AG20443 (cell line): Measurements from ENCODE around the gene SHISA6.
"Not testable (repeated sequence)": the region's sequence is repeated elsewhere in the genome, so short reads cannot be mapped to it uniquely, and the experiment has no call there.

Source experiments
- DNase-seq: peaks from one replicate; pipeline ENCODE4 v3.0.0; 2012; ENCODE audit warnings: low spot score, mixed read lengths

The SHISA6 gene

GRCh38 chr17:11267999-11268575 lies 27.1 kb downstream of the SHISA6 start:
- DNase-seq: no peak

DNA sequence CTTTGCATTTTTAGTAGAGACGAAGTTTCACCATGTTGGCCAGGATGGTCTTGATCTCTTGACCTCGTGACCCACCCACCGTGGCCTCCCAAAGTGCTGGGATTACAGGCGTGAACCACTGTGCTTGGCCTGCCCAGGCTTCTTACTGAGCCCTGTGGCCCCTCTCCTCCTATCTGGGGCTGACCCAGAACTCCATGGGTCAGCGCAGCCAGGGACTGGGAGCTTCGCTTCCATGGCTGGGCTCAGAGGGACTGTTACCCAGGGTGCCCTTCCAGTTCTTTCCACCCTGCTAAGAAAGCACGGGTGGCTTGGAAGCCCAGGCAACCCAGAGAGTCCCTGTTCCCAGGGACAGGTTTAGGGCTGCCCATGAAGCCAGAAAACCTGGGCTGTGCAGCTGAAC lies 28.2 kb downstream of the SHISA6 start:
- no peak for DNase-seq

GRCh38 chr17:11272191-11272590 lies 31.2 kb downstream of the SHISA6 start:
- no peak for DNase-seq

DNA sequence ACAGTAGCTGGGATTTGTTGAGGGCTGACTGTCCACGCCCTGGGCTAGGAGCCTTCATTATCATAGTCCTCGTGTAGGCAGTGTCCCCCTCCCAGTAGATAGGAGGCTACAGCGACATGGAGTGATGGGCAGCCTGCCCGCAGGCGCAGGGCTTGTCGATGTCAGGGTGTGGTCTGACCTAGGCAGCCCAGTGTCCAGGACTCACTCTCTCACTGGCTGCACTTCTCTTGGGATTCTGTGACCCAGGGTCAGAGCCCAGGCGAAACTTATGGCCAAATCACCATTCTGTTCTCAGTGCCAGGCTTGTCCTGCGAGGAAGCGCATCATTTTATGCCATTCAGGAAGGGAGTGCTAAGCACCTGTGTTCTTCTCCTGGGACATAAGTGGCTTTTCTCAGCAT lies 32.6 kb downstream of the SHISA6 start:
- DNase-seq: no peak

GRCh38 chr17:11274106-11274505 lies 33.1 kb downstream of the SHISA6 start:
- no peak for DNase-seq

GRCh38 chr17:11276486-11276885 lies 35.5 kb downstream of the SHISA6 start:
- DNase-seq: no peak

DNA sequence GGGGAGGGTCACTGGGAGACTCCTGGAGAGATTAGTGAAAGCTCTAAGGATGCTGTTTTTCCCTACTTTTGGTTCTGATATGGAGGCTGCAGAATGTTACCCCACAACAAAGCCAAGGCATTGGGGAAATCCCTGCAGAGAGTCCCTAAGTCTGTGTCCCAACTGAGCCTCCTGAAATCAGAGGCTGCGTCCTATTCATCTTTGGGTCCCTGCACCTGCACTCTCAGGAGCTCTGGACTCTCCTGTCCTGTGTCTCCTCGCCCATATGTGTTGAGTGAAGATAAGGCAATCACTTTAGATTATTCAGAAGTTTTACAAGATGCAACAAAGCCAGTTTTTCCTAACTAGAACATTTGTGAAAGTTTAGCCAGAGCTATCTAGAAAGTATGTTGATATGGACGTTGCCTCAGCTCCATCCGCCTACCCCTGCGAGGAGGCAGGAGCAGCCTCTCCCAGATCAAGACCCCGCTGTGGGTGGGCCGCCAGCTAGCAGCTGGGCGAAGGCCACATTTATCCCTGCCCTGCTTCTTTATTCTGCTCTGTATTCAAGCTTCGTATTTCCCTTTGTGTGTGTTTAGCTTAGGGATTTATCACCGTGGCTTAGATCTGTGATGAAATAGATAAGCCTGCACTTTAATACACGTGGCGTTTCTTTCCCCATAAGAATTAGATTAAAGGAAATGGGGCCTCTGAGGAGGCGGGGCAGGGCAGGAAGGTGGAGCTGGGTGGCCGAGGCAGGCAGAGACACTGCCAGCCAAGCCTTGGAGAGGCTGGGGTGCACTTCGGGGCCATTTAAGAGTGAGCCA lies 37.4 kb downstream of the SHISA6 start:
- DNase-seq: no peak

- DNase-seq: no peak
Measured at GRCh38 chr17:11278992-11279270, 37.9 kb downstream of the SHISA6 start.

GRCh38 chr17:11279776-11280344 lies 38.8 kb downstream of the SHISA6 start:
- no peak for DNase-seq

- no peak for DNase-seq
Measured at GRCh38 chr17:11282586-11282985, 41.6 kb downstream of the SHISA6 start.

DNA sequence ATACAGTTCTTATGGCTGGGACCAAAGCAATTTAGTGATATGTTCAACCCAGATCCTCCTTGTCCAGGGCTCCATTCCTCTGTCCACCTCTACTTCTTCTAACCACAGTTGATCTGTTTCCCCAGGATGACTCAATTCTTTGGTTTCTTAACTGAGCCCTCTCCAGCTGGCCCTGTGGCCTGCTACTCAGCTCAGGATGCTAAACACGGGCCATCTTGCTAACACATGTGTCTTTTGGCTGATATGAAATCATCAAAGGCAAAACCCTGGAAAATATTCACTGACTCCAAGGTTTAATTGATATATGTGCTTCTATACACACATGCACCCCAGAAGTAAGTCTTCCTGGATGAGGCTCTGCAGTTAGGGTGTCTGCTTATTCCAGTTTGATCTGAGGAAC lies 43.8 kb downstream of the SHISA6 start:
- no peak for DNase-seq

DNA sequence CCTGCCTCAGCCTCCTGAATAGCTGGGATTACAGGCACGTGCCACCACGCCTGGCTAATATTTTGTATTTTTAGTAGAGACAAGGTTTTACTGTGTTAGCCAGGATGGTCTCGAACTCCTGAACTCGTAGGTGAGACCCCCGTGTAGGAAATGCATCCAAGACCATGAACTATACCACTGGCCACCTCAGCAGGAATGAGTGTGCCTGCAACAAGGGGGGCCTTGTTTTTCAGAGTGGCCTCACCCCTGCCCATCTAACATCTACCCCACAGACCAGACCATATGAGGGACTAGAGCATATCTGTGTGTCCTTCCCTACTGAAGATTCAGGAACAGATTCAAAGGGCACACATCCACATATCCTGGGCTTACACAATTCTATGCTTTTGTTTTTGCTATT lies 44.9 kb downstream of the SHISA6 start:
- no peak for DNase-seq

GRCh38 chr17:11287791-11288190 lies 46.8 kb downstream of the SHISA6 start:
- DNase-seq: no peak

- DNase-seq: no peak
Measured at GRCh38 chr17:11290814-11291213, 49.8 kb downstream of the SHISA6 start.

DNA sequence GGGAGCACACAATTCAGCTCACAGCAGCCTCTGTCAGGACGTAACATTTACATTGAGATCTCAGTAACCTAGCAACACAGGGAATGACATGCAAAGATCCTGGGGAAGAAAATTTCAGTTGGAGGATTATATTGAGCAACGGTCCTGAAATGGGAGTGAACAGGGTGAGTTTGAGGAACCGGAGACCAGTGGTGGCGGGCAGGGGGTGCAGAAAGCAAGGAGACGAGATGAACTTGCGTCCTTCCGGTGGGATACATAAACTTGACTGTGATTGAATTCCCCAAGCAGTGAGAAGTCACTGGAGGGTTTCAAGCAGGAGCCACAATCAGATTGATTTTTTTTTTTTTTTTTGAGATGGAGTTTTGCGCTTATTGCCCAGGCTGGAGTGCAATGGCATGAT lies 51.5 kb downstream of the SHISA6 start:
- DNase-seq: no peak

- no peak for DNase-seq
Measured at GRCh38 chr17:11293480-11293879, 52.5 kb downstream of the SHISA6 start.

DNA sequence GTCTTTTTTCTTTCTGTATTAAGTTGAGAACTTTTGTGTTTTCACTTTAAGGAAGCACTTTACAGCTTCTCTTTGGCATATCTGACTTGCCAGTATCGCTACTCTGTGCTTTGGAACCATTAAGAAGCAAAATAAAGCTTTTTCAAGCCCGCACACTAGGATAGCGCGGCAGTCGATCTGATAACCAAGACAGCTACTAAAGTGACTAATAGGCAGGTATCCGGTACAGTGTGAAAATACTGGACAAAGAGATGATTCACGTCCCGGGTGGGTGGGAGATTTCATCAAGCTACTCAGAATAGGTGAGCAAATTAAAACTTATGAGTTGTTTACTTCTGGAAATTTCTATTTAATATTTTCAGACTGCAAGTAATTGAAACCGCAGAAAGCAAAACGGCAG lies 53.8 kb downstream of the SHISA6 start:
- no peak for DNase-seq

DNA sequence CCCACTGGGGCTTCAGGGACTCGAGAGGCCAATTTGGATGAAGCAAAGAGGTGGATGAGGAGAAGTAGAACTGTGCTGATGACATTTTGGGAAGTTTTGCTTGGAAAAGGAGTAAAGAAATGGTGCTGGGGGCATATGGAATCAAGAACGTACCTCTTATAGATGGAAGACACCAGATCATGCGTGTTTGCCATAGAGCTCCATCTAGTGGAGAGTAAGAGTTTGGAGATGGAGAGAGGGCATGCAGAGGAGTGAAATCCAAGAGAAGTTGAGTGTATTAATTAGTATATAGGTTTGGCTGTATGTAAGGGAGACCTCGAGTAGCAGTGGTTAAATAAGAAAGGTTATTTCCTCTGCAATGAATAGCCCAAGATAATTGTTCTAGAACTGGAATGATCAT lies 56.0 kb downstream of the SHISA6 start:
- DNase-seq: no peak

DNA sequence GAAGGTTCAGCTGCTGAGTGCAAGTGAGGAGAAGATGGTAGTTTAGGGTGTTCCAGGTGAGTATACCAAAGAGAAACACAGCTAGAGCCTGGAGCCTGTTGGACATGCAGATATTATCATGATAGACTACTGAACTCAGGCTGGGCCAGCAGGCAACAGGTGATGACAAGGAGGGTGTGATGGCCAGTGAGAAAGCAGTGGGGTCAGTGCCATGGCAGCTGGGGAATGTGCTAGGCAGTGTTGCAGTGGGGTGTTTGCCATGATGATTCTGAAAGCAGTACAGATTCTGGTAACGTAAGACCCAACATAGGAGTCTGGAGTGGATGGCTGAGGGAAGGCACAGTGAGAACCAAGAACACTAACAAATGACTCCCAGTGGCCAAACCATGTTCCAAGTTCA lies 57.4 kb downstream of the SHISA6 start:
- no peak for DNase-seq

- no peak for DNase-seq
Measured at GRCh38 chr17:11300201-11300600, 59.2 kb downstream of the SHISA6 start.

DNA sequence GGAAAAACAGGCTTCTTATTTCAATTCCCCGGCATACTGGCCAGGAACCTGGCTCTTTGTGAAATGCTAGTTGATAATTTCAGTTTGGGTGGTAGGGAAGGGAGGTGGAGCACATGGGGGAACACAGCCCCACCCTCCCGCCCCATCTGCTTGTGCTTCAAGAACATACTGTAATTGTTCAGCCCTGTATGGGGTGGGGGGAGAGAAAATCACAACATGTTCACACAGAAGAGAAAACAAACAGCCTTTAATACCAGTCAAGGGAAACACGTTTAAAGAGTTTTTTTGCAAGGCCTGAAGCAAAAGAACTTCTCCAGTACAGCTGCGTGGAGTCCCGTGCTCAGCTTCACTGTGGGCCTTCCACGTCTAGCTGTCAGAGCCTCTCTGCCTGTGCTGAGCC lies 59.7 kb downstream of the SHISA6 start:
- DNase-seq: no peak

DNA sequence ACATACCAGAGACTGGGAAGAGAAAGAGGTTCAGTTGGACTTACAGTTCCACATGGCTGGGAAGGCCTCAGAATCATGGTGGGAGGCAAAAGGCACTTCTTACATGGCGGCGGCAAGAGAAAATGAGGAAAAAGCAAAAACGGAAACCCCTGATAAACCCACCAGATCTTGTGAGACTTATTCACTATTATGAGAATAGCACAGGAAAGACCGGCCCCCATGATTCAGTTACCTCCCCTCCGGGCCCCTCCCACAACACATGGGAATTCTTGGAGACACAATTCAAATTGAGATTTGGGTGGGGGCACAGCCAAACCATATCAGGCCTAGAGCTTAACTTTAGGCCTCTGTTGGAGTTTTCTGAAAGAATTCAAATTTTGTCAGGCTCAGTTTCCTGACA lies 60.9 kb downstream of the SHISA6 start:
- not testable (repeated sequence) for DNase-seq

DNA sequence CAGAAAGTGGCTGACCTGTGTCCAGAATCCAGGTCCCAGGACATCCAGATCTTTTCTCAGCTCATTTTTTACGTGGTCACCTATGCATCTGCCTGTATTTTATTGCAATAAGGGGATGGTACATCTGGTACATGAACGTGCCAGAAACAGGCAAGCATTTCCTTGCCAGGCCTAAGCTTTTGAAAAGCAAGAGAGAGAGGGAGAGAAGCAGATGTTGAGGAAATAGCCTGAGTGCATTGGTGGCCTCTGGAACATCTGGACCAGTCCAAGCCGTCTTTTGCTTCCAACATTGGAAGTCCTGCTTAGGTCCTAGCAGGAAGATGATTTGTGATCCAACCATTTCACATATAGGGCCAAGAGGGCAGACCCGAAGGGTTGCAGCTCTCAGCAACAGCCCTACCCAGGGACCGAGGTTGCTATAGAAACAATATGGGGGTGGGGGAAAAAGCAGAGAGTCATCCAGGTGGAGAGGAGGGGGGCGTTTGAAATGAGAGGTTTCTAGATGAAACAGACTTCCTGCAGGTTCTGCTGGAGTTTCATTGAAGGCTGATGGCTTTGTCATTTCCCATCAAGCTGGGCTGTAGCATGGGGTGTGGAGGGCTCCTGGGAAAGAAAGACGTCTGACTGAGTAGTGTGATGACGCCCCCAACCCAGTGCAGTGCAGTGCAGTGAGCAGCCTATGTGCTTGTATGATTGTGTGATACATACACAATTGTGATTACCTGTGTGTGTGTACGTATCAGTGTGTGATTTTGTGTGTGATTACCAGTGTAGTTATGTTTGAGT lies 61.6 kb downstream of the SHISA6 start:
- DNase-seq: no peak
